Loucy (cell line): ENCODE data around the gene SPATA3.

Source experiments
- CTCF ChIP-seq: fragments of 200-600 bp; sonication (generic); conservative IDR thresholded peaks from 2 replicates; pipeline ENCODE4 v1.5.1; 2014; ENCODE audit warnings: mild to moderate bottlenecking, antibody characterized with exemption, low read length
- EZH2phosphoT487 ChIP-seq: fragments of 200-600 bp; IDR thresholded peaks from 2 replicates; pipeline ENCODE4 v1.6.1; 2018; ENCODE audit warnings: antibody characterized with exemption, mild to moderate bottlenecking, moderate library complexity, borderline replicate concordance

- TF ChIP-seq EZH2phosphoT487 = no peak
- no peak for TF ChIP-seq CTCF
Observed at GRCh38 chr2:231011526-231011925, 15.6 kb downstream of the SPATA3 start.
